GM18868 (cell line): ENCODE measurements around the gene EGLN3.

Experiments
- ATAC-seq: cut with Tn5 transposase; IDR thresholded peaks from one replicate; pipeline ENCODE4 v1.9.1; 2021; ENCODE audit warnings: mild to moderate bottlenecking, moderate library complexity; ENCODE audit not compliant: unreplicated experiment

EGLN3 gene

DNA sequence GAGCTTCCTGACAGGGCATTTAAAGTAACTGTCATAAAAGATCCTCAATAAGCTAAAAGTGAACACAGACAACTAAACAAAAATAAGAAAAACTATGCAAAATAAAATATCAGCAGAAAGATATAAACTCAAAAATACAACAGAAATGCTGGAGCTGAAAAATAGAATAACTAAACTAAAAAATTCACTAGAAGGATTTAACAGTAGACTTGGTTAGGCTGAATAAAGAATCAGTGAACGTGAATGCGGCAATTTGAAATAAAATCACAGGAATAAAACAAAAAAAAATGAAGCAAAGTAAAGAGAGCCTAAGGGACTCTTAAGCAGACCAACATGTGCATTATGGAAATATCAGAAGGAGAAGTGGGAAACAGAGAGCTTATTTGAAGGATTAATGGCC is 74.6 kb downstream of the EGLN3 start:
- no peak for ATAC-seq
